Esophagus squamous epithelium (tissue), 5 donors: Measurements from ENCODE around the gene PFKFB3. TPM values are rescaled to one million over a fixed set of nuclear protein-coding genes. Genes with fewer than 3 reads are reported as not detected.

Experiments
- DNase-seq: peaks from one replicate; lab custom pipeline; 2025; lab: John Stamatoyannopoulos, UW
- H3K27ac ChIP-seq, 4 donors: fragments of 200-600 bp; sonication (generic); one replicate each; pipeline ENCODE4 v1.5.1; 2016 to 2019; ENCODE audit warnings: mild to moderate bottlenecking in 1 of 4
- H3K27me3 ChIP-seq, 4 donors: fragments of 200-600 bp; sonication (generic); 1 replicate in 3 of 4; 2 replicates in 1 of 4; pipeline versions ENCODE4 v1.5.1 to v1.6.0; 2017 to 2021; ENCODE audit warnings: antibody characterized with exemption in 1 of 4
- H3K36me3 ChIP-seq, 3 donors: fragments of 200-600 bp; sonication (generic); one replicate each; pipeline ENCODE4 v1.5.1; 2016 to 2019
- H3K4me1 ChIP-seq, 3 donors: fragments of 200-600 bp; sonication (generic); one replicate each; pipeline ENCODE4 v1.5.1; 2017 to 2019
- H3K4me3 ChIP-seq, 4 donors: fragments of 200-600 bp; sonication (generic); 1 replicate in 3 of 4; 2 replicates in 1 of 4; pipeline ENCODE4 v1.5.1; 2016 to 2019; ENCODE audit warnings: mild to moderate bottlenecking in 2 of 4, moderate library complexity in 1 of 4
- H3K9me3 ChIP-seq, 3 donors: fragments of 200-600 bp; sonication (generic); one replicate each; pipeline ENCODE4 v1.5.1; 2016 to 2019
- POLR2A ChIP-seq, 4 donors: fragments of 450-650 bp; IDR thresholded peaks; one replicate each; pipeline ENCODE4 v1.6.1; 2017; ENCODE audit warnings: antibody characterized with exemption in 4 of 4, mild to moderate bottlenecking in 4 of 4, moderate library complexity in 3 of 4
- WGBS, 2 donors: methylation state at CpG; one replicate each; pipeline ENCODE4 v1.1.5; 2018; 5-methylcytosine and 5-hydroxymethylcytosine counted together
- intact Hi-C: fragments of 100-400 bp; cut with DNase I; formaldehyde crosslinking; loops from one replicate; pipeline ENCODE4 v1.15.0; 2022
- total RNA-seq, 4 donors: library from RNA; depleted of rRNA; stranded (reverse); fragments of >200 nt; gene quantifications; one replicate each; pipeline ENCODE4 v1.1.0, GENCODE V29; 2016
- TF ChIP-seq, protein P1 (sequence below), 6 experiments: fragments of 450-650 bp in 4 of 6; fragments of 200-600 bp in 2 of 6; sonication (generic) in 2 of 6; IDR thresholded peaks; one replicate each; pipeline ENCODE4 v1.5.1; 2016 to 2019; ENCODE audit warnings: antibody characterized with exemption in 6 of 6, mild to moderate bottlenecking in 4 of 6, moderate library complexity in 4 of 6
- donor health status: DM: yes; HTN: yes; CAD: no.

The PFKFB3 gene
- total RNA-seq, 4 donors from 2014 or later: 17.1 to 37.8 (median 26.2) TPM

DNA sequence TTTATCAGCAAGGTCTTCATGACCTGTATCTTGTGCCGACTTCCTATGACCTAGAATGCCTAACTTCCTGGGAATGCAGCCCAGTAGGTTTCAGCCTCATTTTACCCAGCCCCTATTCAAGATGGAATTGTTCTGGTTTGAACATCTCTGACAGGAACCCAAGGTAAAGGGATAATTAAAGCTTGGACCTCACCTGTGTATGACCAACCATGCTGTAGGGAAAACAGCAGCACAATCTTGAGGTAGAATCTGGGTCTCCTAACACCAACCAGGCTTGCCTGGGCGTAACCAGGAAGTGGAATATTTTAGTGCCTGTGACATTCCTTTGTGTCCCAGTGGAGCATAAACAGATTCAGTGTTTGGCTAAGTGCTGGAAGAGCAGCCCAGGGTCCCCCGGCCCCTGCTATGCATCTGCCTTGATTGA is 94.1 kb downstream of the PFKFB3 start:
- peaks cover 33 to 78% (median 37%) of the 10 kb centered on the region in 3 donors for H3K4me1 ChIP-seq
- H3K27ac ChIP-seq: peak overlapping the region in 3 of 4 donors; percentile 2 to 57 (median 39)
- H3K36me3 ChIP-seq: no peaks in the 10 kb centered on the region
- H3K4me3 ChIP-seq: no peak overlapping the region
- no peak for DNase-seq
- TF ChIP-seq, protein P1, sequence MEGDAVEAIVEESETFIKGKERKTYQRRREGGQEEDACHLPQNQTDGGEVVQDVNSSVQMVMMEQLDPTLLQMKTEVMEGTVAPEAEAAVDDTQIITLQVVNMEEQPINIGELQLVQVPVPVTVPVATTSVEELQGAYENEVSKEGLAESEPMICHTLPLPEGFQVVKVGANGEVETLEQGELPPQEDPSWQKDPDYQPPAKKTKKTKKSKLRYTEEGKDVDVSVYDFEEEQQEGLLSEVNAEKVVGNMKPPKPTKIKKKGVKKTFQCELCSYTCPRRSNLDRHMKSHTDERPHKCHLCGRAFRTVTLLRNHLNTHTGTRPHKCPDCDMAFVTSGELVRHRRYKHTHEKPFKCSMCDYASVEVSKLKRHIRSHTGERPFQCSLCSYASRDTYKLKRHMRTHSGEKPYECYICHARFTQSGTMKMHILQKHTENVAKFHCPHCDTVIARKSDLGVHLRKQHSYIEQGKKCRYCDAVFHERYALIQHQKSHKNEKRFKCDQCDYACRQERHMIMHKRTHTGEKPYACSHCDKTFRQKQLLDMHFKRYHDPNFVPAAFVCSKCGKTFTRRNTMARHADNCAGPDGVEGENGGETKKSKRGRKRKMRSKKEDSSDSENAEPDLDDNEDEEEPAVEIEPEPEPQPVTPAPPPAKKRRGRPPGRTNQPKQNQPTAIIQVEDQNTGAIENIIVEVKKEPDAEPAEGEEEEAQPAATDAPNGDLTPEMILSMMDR (IDR thresholded peaks at IDR 0.05): no peak
- TF ChIP-seq POLR2A (IDR thresholded peaks at IDR 0.05): no peak
- intact Hi-C loops: no loop called here
- 60 to 70% methylated on average over 3 of the region's 3 CpGs for WGBS, 2 donors
- H3K27me3 ChIP-seq: no peaks in the 10 kb centered on the region
- H3K9me3 ChIP-seq: no peaks in the 10 kb centered on the region

DNA sequence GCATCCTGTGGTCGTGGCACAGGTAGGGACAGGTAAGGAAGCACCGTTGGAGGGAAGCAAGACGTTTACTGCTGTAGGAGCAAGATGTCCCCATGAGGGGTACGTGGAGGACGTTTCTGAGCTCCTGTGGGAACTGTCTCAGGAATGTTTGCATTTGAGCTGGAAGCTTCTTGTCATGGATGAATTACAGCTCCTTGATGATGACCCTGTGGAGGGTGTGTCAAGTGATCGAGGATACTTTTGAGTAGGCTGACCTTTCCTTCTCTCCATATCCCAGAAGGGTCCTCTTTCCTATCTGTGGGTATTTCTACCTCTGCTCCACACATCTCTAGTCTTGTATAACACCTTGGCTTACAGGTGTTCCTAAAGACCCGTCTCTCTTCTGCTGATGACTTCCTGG is 94.8 kb downstream of the PFKFB3 start:
- Histone ChIP-seq H3K36me3 (no peaks in the 10 kb centered on the region), H3K4me3 (no peak overlapping the region), H3K4me1 (peaks cover 33 to 72% (median 35%) of the 10 kb centered on the region in 3 donors), H3K27ac (peak overlapping the region in 2 of 4 donors; percentile 39 to 57), H3K9me3 (no peaks in the 10 kb centered on the region), H3K27me3 (no peaks in the 10 kb centered on the region)
- no peak for DNase-seq
- WGBS, 2 donors: 59 to 64% methylated on average over 7 of the region's 7 CpGs
- TF ChIP-seq, protein P1 (IDR thresholded peaks at IDR 0.05): no peak
- no peak for TF ChIP-seq POLR2A (IDR thresholded peaks at IDR 0.05)
- intact Hi-C loops: no loop called here

DNA sequence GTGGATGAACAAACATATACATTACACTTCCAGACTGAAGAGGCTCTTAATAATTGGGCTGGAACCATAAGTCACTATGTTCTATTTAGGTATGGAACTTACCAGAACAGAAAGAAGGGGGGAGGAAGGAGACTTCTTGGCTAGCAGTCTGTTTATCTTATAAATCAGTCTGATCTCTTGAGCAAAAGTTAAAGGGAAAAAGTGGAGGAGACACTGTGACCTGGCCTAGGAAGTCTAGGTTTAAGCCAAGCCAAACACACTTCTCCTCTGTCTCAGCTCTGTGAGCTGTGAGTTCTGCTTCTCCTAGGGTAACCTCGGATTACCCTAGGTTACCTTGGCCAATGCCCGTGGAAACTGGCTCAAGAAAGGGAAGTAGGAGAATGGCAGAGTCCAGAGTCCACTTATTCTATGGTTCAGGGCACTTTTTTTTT is 95.2 kb downstream of the PFKFB3 start:
- WGBS, 2 donors: 51 to 52% methylated on average over 2 of the region's 2 CpGs
- intact Hi-C loops: no loop called here

DNA sequence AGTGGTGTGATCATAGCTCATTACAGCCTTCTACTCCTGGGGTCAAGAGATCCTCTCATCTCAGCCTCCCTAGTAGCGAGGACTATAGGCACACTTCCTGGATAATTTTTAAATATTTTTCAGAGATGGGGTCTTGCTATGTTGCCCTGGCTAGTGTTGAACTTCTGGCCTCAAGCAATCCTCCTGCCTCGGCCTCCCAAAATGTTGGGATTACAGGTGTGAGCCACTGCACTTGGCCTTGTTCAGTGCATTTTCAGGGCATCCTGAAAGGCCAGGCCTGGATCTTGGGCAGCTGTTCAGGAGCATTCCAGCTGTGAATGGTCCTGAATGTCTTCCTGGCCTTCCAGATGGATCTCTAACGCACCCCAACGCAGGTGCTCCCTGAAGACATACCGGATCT is 95.7 kb downstream of the PFKFB3 start:
- WGBS, 2 donors: 93 to 95% methylated on average over 5 of the region's 5 CpGs
- Histone ChIP-seq H3K4me3 (no peak overlapping the region), H3K36me3 (no peaks in the 10 kb centered on the region), H3K9me3 (no peaks in the 10 kb centered on the region), H3K27me3 (no peaks in the 10 kb centered on the region), H3K4me1 (peaks cover 33 to 63% (median 35%) of the 10 kb centered on the region in 3 donors), H3K27ac (peak overlapping the region in 2 of 4 donors; percentile 57 to 64)
- intact Hi-C loops: no loop called here
- no peak for DNase-seq
- TF ChIP-seq POLR2A (IDR thresholded peaks at IDR 0.05): no peak
- TF ChIP-seq, protein P1 (IDR thresholded peaks at IDR 0.05): no peak

More for the DNA sequence above, 95.2 kb downstream of the PFKFB3 start:
- H3K27ac ChIP-seq: peak overlapping the region in 2 of 4 donors; percentile 39 to 57
- H3K4me3 ChIP-seq: no peak overlapping the region
- H3K4me1 ChIP-seq: peaks cover 33 to 67% (median 35%) of the 10 kb centered on the region in 3 donors
- H3K36me3 ChIP-seq: no peaks in the 10 kb centered on the region
- H3K27me3 ChIP-seq: no peaks in the 10 kb centered on the region
- H3K9me3 ChIP-seq: no peaks in the 10 kb centered on the region
- DNase-seq: no peak
- TF ChIP-seq, protein P1 (IDR thresholded peaks at IDR 0.05): no peak
- no peak for TF ChIP-seq POLR2A (IDR thresholded peaks at IDR 0.05)

DNA sequence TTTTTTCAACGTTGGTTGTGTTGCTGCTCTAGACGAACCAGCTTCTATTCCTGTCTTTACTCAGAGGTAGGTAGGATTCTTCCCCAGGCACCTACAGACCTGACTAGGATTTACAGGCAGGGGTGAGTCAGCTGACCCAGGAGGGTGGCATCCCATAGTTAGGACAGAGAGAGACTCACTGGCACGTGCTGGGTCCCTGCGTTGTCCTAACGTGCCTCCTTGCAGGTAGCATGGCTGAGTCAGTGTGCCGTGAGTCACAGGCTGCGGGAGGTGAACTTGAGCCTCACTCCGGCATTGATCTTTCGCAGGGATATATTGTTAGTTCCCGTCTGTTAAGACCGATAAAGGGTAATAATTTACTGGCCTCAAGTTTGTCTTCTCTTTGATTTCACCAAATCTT is 96.5 kb downstream of the PFKFB3 start:
- WGBS, 2 donors: 36 to 65% methylated on average over 11 of the region's 11 CpGs
- H3K27ac ChIP-seq: peak overlapping the region; percentile 21 to 80 (median 55)
- no peak for DNase-seq

More for the DNA sequence above, 96.5 kb downstream of the PFKFB3 start:
- intact Hi-C loops: no loop called here
- H3K9me3 ChIP-seq: no peaks in the 10 kb centered on the region
- H3K4me3 ChIP-seq: no peak overlapping the region
- TF ChIP-seq, protein P1 (IDR thresholded peaks at IDR 0.05): no peak
- TF ChIP-seq POLR2A (IDR thresholded peaks at IDR 0.05): no peak
- peaks cover 33 to 63% (median 35%) of the 10 kb centered on the region in 3 donors for H3K4me1 ChIP-seq
- H3K27me3 ChIP-seq: no peaks in the 10 kb centered on the region
- no peaks in the 10 kb centered on the region for H3K36me3 ChIP-seq
